ENCODE results near the gene KCNK4. TPM values are rescaled to one million over a fixed set of nuclear protein-coding genes. Genes with fewer than 3 reads are reported as not detected.

Gene KCNK4
- total and polyA plus RNA-seq, 2 donors (not counting 3 experiments of a cell fraction or from before 2014, with no cell fraction given) = 0.06 to 0.44 TPM

GRCh38 chr11:64342869-64343745 is 52.0 kb downstream of the KCNK4 start:
- Histone ChIP-seq H3K27me3 (ENCODE audit: control insufficient read depth in 2 of 2, insufficient read depth in 2 of 2, low read length in 2 of 2) (no peaks in the 10 kb centered on the region), H3K9ac (replicated peaks; ENCODE audit: extremely low read depth, insufficient read depth, low read length) (no peak overlapping the region), H3K79me2 (ENCODE audit: control insufficient read depth, insufficient read depth, low read length) (no peaks in the 10 kb centered on the region), H3K9me1 (replicated peaks; ENCODE audit: control insufficient read depth, extremely low read depth, insufficient read depth, low read length) (no peaks in the 10 kb centered on the region), H3K4me2 (ENCODE audit: insufficient read depth, low read length) (no peak overlapping the region), H3K4me1 (ENCODE audit: control insufficient read depth, extremely low read depth, insufficient read depth, low read length) (no peaks in the 10 kb centered on the region), H3K27ac (ENCODE audit: insufficient read depth, low read depth, low read length) (no peak overlapping the region), H3K9me3 (replicated peaks; ENCODE audit: control insufficient read depth, insufficient read depth, low read length) (no peaks in the 10 kb centered on the region), H2AFZ (ENCODE audit: low read depth, low read length) (peak overlapping the region; percentile 96), H3K4me3 (replicated peaks in 1 of 3; ENCODE audit: insufficient read depth in 1 of 3, low read depth in 1 of 3, low read length in 3 of 3) (peak overlapping the region in 1 of 3 experiments; percentile 13), H3K36me3 (ENCODE audit: control insufficient read depth in 2 of 2, extremely low read depth in 1 of 2, insufficient read depth in 2 of 2, low read length in 2 of 2) (no peaks in the 10 kb centered on the region), H4K20me1 (replicated peaks; ENCODE audit: control insufficient read depth, extremely low read depth, insufficient read depth, low read length) (no peaks in the 10 kb centered on the region)
- no TSS peak for BruUV-seq (replicated peaks)
- FAIRE-seq (peak; percentile 78), DNase-seq (ENCODE audit: low read depth, low spot score) (no peak)
- dilution Hi-C loops (cut with MboI; ENCODE audit: extremely low pct_ligation_motif_present, low sequenced_read_pairs) = no loop called here
- ChIA-PET POLR2A (interaction anchor here (0.5 to 1.0 kb wide), 3 partner anchors 10 to 154 kb away, joined by 3 to 4 read pairs (median 3); partner anchors contain the start of genes PRDX5 and TRMT112), CTCF (interaction anchor here (0.6 to 7.0 kb wide), 16 partner anchors 8 to 599 kb away, joined by 3 to 107 read pairs (median 4); partner anchors contain the start of genes CATSPERZ, PRDX5, RPS6KA4 and TRMT112)
- intact Hi-C loops (cut with micrococcal nuclease) = no loop called here
- TF ChIP-seq POLR2AphosphoS5 (IDR thresholded peaks at IDR 0.05; ENCODE audit: insufficient read depth, low read depth, low read length) (no peak), JUN (IDR thresholded peaks at IDR 0.05; ENCODE audit: borderline replicate concordance, insufficient read depth, insufficient read length, low read depth) (no peak), CTCF (IDR thresholded peaks at IDR 0.05; ENCODE audit: extremely low read depth in 1 of 2, insufficient read depth in 1 of 2, low read depth in 1 of 2, low read length in 2 of 2) (no peak), MAX (IDR thresholded peaks at IDR 0.05; ENCODE audit: insufficient read depth, insufficient read length) (no peak), GATA2 (IDR thresholded peaks at IDR 0.05; ENCODE audit: insufficient read depth, insufficient read length, low read depth, low read length) (no peak), EZH2 (IDR thresholded peaks at IDR 0.05; ENCODE audit: borderline replicate concordance, low read depth, low read length, severe bottlenecking) (no peak), MYC (IDR thresholded peaks at IDR 0.05; ENCODE audit: low read depth, low read length) (no peak), POLR2A (IDR thresholded peaks at IDR 0.05; ENCODE audit: low read depth, low read length) (no peak)

All from endothelial cell of umbilical vein (primary cell).